H1 (cell line): ENCODE data around the gene CXCL3. TPM values are rescaled to one million over a fixed set of nuclear protein-coding genes. Genes with fewer than 3 reads are reported as not detected.

Experiments
- CTCF ChIA-PET: fragments of 300-600 bp; sonication (Branson Sonifier 250); formaldehyde crosslinking; loops from one replicate; lab custom pipeline; 2021; ENCODE audit not compliant: partially characterized antibody; lab: Charles Lee
- POLR2A ChIA-PET: fragments of 300-600 bp; sonication (Branson Sonifier 250); formaldehyde crosslinking; loops from one replicate; lab custom pipeline; 2021; ENCODE audit warnings: inconsistent platforms; ENCODE audit not compliant: partially characterized antibody; lab: Charles Lee
- DNase-seq, 2 experiments: peaks; one replicate each; pipeline versions ENCODE4 v3.0.0 to v3.0.0-alpha.2; 2010 to 2022; ENCODE audit warnings: low spot score in 2 of 2, low read depth in 1 of 2, mixed read lengths in 1 of 2
- FAIRE-seq: peaks from 2 replicates; lab custom pipeline; 2011; peaks lifted over from hg19 to GRCh38; lab: Jason Lieb, UNC
- H2AFZ ChIP-seq: 2 replicates; pipeline ENCODE4 v1.8.1; 2012; ENCODE audit warnings: low read length, inconsistent platforms
- H2AK5ac ChIP-seq: 2 replicates; pipeline ENCODE4 v1.6.1; 2013; ENCODE audit warnings: low read depth, low read length
- H2BK120ac ChIP-seq: replicated peaks from 2 replicates; pipeline ENCODE3; 2013; ENCODE audit warnings: low read depth, low read length, inconsistent platforms
- H2BK12ac ChIP-seq: 2 replicates; pipeline ENCODE4 v1.6.1; 2013; ENCODE audit warnings: low read depth, low read length
- H2BK15ac ChIP-seq: 2 replicates; pipeline ENCODE4 v1.6.1; 2013; ENCODE audit warnings: low read length
- H2BK20ac ChIP-seq: 2 replicates; pipeline ENCODE4 v1.6.1; 2013; ENCODE audit warnings: low read length
- H2BK5ac ChIP-seq: 2 replicates; pipeline ENCODE4 v1.6.1; 2013; ENCODE audit warnings: low read depth, low read length
- H3K14ac ChIP-seq: 2 replicates; pipeline ENCODE4 v1.6.1; 2013; ENCODE audit warnings: inconsistent platforms; ENCODE audit not compliant: insufficient read length
- H3K18ac ChIP-seq: 2 replicates; pipeline ENCODE4 v1.6.1; 2013; ENCODE audit warnings: low read length; ENCODE audit errors: extremely low read depth
- H3K23ac ChIP-seq: 2 replicates; pipeline ENCODE4 v1.6.1; 2013; ENCODE audit warnings: inconsistent platforms; ENCODE audit not compliant: insufficient read length
- H3K23me2 ChIP-seq: 2 replicates; pipeline ENCODE4 v1.6.1; 2013; ENCODE audit warnings: low read depth, low read length
- H3K27ac ChIP-seq: 2 replicates; pipeline ENCODE4 v1.6.1; 2011; ENCODE audit warnings: low read depth, low read length, inconsistent platforms
- H3K27me3 ChIP-seq, 4 experiments: replicated peaks in 1 of 4; 1 replicate in 1 of 4; 2 replicates in 3 of 4; pipeline versions ENCODE4 v1.6.1 to v1.8.1; 2011 to 2013; ENCODE audit warnings: low read length in 3 of 4, mild to moderate bottlenecking in 3 of 4, inconsistent platforms in 2 of 4, mixed read lengths in 2 of 4, moderate library complexity in 1 of 4; ENCODE audit not compliant: control insufficient read depth in 3 of 4, insufficient read depth in 3 of 4; ENCODE audit errors: extremely low read depth in 1 of 4
- H3K36me3 ChIP-seq, 4 experiments: 2 replicates each; pipeline versions ENCODE4 v1.6.1 to v1.8.1; 2011 to 2013; ENCODE audit warnings: mild to moderate bottlenecking in 4 of 4, low read length in 3 of 4, moderate library complexity in 2 of 4, control low read depth in 1 of 4, inconsistent platforms in 1 of 4; ENCODE audit not compliant: insufficient read depth in 4 of 4, control insufficient read depth in 2 of 4
- H3K4ac ChIP-seq: replicated peaks from 2 replicates; pipeline ENCODE3; 2013; ENCODE audit warnings: low read length, low read depth, mixed read lengths, inconsistent platforms; ENCODE audit not compliant: insufficient read length
- H3K4me1 ChIP-seq, 4 experiments: replicated peaks in 1 of 4; 1 replicate in 1 of 4; 2 replicates in 3 of 4; pipeline versions ENCODE4 v1.6.1 to v1.8.1; 2011 to 2013; ENCODE audit warnings: low read length in 3 of 4, inconsistent platforms in 2 of 4, mixed read lengths in 1 of 4; ENCODE audit not compliant: insufficient read depth in 4 of 4, control insufficient read depth in 3 of 4
- H3K4me2 ChIP-seq, 2 experiments: 2 replicates each; pipeline versions ENCODE4 v1.6.1 to v1.8.1; 2011 to 2013; ENCODE audit warnings: low read depth in 2 of 2, low read length in 2 of 2, control low read depth in 1 of 2, inconsistent platforms in 1 of 2, mild to moderate bottlenecking in 1 of 2; ENCODE audit not compliant: insufficient read depth in 1 of 2
- H3K4me3 ChIP-seq, 4 experiments: fragments of 200-600, 300-600 bp in 1 of 4; sonication (generic), shearing (Covaris generic), sonication (Bioruptor Twin) in 1 of 4; 2 replicates each; pipeline versions ENCODE4 v1.5.1 to v1.8.1; 2011 to 2016; ENCODE audit warnings: low read length in 4 of 4, low read depth in 3 of 4, control low read depth in 2 of 4, inconsistent platforms in 2 of 4, mild to moderate bottlenecking in 2 of 4, mixed read lengths in 1 of 4, moderate library complexity in 1 of 4; ENCODE audit not compliant: insufficient read depth in 2 of 4; ENCODE audit errors: extremely low read depth in 1 of 4
- H3K56ac ChIP-seq: replicated peaks from 2 replicates; pipeline ENCODE3; 2013; ENCODE audit warnings: low read depth, mild to moderate bottlenecking, mixed read lengths, low read length, inconsistent platforms; ENCODE audit not compliant: insufficient read length
- H3K79me1 ChIP-seq: 2 replicates; pipeline ENCODE4 v1.6.1; 2013; ENCODE audit warnings: low read depth, low read length, control low read depth
- H3K79me2 ChIP-seq, 2 experiments: 2 replicates each; pipeline versions ENCODE4 v1.6.1 to v1.8.1; 2012 to 2013; ENCODE audit warnings: low read length in 2 of 2, mild to moderate bottlenecking in 2 of 2, inconsistent platforms in 1 of 2; ENCODE audit not compliant: insufficient read depth in 2 of 2, control insufficient read depth in 1 of 2
- H3K9ac ChIP-seq, 4 experiments: replicated peaks in 1 of 4; 1 replicate in 1 of 4; 2 replicates in 3 of 4; pipeline versions ENCODE4 v1.6.1 to v1.8.1; 2011 to 2013; ENCODE audit warnings: low read depth in 3 of 4, low read length in 3 of 4, control low read depth in 2 of 4, mild to moderate bottlenecking in 2 of 4, moderate library complexity in 2 of 4, inconsistent platforms in 1 of 4; ENCODE audit errors: extremely low read depth in 1 of 4
- H3K9me3 ChIP-seq, 2 experiments: 2 replicates each; pipeline versions ENCODE4 v1.6.1 to v1.8.1; 2012 to 2013; ENCODE audit warnings: mild to moderate bottlenecking in 2 of 2, moderate library complexity in 2 of 2, control low read depth in 1 of 2, inconsistent platforms in 1 of 2, low read depth in 1 of 2, low read length in 1 of 2, mixed read lengths in 1 of 2; ENCODE audit not compliant: insufficient read depth in 2 of 2
- H4K20me1 ChIP-seq, 2 experiments: replicated peaks in 1 of 2; 2 replicates each; pipeline versions ENCODE3 to v1.8.1; 2011 to 2013; ENCODE audit warnings: inconsistent platforms in 2 of 2, low read length in 2 of 2, mild to moderate bottlenecking in 1 of 2; ENCODE audit not compliant: insufficient read depth in 2 of 2, control insufficient read depth in 1 of 2
- H4K5ac ChIP-seq: 2 replicates; pipeline ENCODE4 v1.6.1; 2013; ENCODE audit warnings: low read length, low read depth, mixed read lengths, inconsistent platforms; ENCODE audit not compliant: insufficient read length
- H4K8ac ChIP-seq: 2 replicates; pipeline ENCODE4 v1.8.0; 2013; ENCODE audit warnings: mild to moderate bottlenecking, moderate library complexity, low read length, inconsistent platforms; ENCODE audit not compliant: insufficient read depth; ENCODE audit errors: extremely low read depth
- H4K91ac ChIP-seq: replicated peaks from 2 replicates; pipeline ENCODE3; 2013; ENCODE audit warnings: low read length, mixed read lengths, inconsistent platforms; ENCODE audit not compliant: insufficient read length
- BRCA1 ChIP-seq: IDR thresholded peaks from 2 replicates; pipeline ENCODE4 v1.6.1; 2012; ENCODE audit warnings: low read depth, low read length, improper control_type of control experiment
- CHD2 ChIP-seq: IDR thresholded peaks from 2 replicates; pipeline ENCODE4 v1.6.1; 2012; ENCODE audit warnings: low read length, improper control_type of control experiment
- EP300 ChIP-seq, 2 experiments: IDR thresholded peaks; 1 replicate in 1 of 2; 2 replicates in 1 of 2; pipeline ENCODE4 v1.6.1; 2011 to 2012; ENCODE audit warnings: low read depth in 2 of 2, low read length in 2 of 2, mild to moderate bottlenecking in 2 of 2, borderline replicate concordance in 1 of 2, inconsistent platforms in 1 of 2, moderate library complexity in 1 of 2
- GTF2F1 ChIP-seq: IDR thresholded peaks from 2 replicates; pipeline ENCODE4 v1.6.1; 2012; ENCODE audit warnings: low read depth, low read length, improper control_type of control experiment, borderline replicate concordance
- HDAC6 ChIP-seq: IDR thresholded peaks from one replicate; pipeline ENCODE4 v1.7.1; 2012; ENCODE audit warnings: low read depth, mild to moderate bottlenecking, inconsistent platforms, low read length, moderate library complexity
- KDM5A ChIP-seq: fragments of 200-600 bp; IDR thresholded peaks from 2 replicates; pipeline ENCODE4 v1.7.1; 2012; ENCODE audit warnings: mild to moderate bottlenecking, low read length, inconsistent platforms, mixed read lengths
- WGBS, 2 experiments: shearing (Covaris generic) in 1 of 2; methylation state at CpG; one replicate each; pipeline versions ENCODE4 v1.1.6 to v1.1.7; 2013 to 2015; ENCODE audit warnings: low lambda C conversion rate in 2 of 2, mixed read lengths in 2 of 2, inconsistent platforms in 1 of 2, low coverage in 1 of 2, missing lambda C conversion rate in 1 of 2; ENCODE audit not compliant: insufficient replicate concordance in 2 of 2, insufficient coverage in 1 of 2, insufficient read length in 1 of 2; ENCODE audit errors: extremely low coverage in 1 of 2, missing lambda C conversion rate in 1 of 2; 5-methylcytosine and 5-hydroxymethylcytosine counted together
- polyA plus RNA-seq, 7 experiments: library from polyadenylated mRNA; depleted of rRNA in 3 of 7; stranded (reverse) in 5 of 7; unstranded in 2 of 7; fragments of >200 nt in 5 of 7; fragments of 200-250 nt in 2 of 7; gene quantifications; 1 replicate in 5 of 7; 2 replicates in 1 of 7; 4 replicates in 1 of 7; pipeline versions ENCODE4 v1.2.1 to v1.2.3, GENCODE V29; 2011 to 2013; ENCODE audit warnings: missing spikeins in 2 of 7, mixed read lengths in 2 of 7
- total RNA-seq: library from RNA; stranded (reverse); fragmentation: NEBNext Ultra II Directional; extraction: Animal tissue kit (Norgen Biotek cat#: 25700); gene quantifications from 2 replicates; pipeline ENCODE4 v1.2.1, GENCODE V29; 2021

The CXCL3 gene
- total and polyA plus RNA-seq, 2 of the 8 experiments (the other 6 are each of a cell fraction or from before 2014, with no cell fraction given) = 3.1 to 5.2 TPM

- Histone ChIP-seq H3K14ac (no peak overlapping the region), H3K56ac (no peak overlapping the region), H2BK20ac (no peak overlapping the region), H2BK15ac (no peak overlapping the region)
- TF ChIP-seq KDM5A (no peak), CHD2 (no peak), HDAC6 (no peak), BRCA1 (no peak), GTF2F1 (no peak), EP300 (IDR thresholded peaks at IDR 0.05; ENCODE audit: borderline replicate concordance in 1 of 2, low read depth in 2 of 2, low read length in 2 of 2) (no peak)
- TF ChIP-seq, all 59 proteins: peak for 0
- no peak for FAIRE-seq
- Histone ChIP-seq H2AK5ac (no peak overlapping the region), H2BK12ac (no peak overlapping the region), H3K79me1 (no peaks in the 10 kb centered on the region), H3K4ac (no peak overlapping the region), H3K79me2 (no peaks in the 10 kb centered on the region), H3K9ac (no peak overlapping the region), H2BK5ac (no peak overlapping the region), H4K20me1 (no peaks in the 10 kb centered on the region), H3K23ac (no peak overlapping the region), H3K4me1 (no peaks in the 10 kb centered on the region), H3K18ac (no peak overlapping the region), H3K23me2 (no peaks in the 10 kb centered on the region), H3K27me3 (no peaks in the 10 kb centered on the region), H4K91ac (no peak overlapping the region), H4K8ac (no peak overlapping the region), H4K5ac (no peak overlapping the region), H3K27ac (no peak overlapping the region), H3K4me3 (no peak overlapping the region), H3K9me3 (no peaks in the 10 kb centered on the region), H3K36me3 (no peaks in the 10 kb centered on the region; a peak in 1 of 8 replicates), H3K4me2 (no peak overlapping the region), H2BK120ac (no peak overlapping the region), H2AFZ (no peak overlapping the region)
- ChIA-PET POLR2A (no interaction called here), CTCF (no interaction called here)
- WGBS, 2 experiments = 54% methylated on average over 1 of the region's 1 CpG; no CpG with 5 or more reads in 1 of the 2 experiments
- DNase-seq = no peak
Measured at GRCh38 chr4:74014332-74014731, 24.2 kb downstream of the CXCL3 start.
